Ovary (tissue), 9 donors: ENCODE data around the gene MRPL14. TPM values are rescaled to one million over a fixed set of nuclear protein-coding genes. Genes with fewer than 3 reads are reported as not detected.

Source experiments
- DNase-seq, 5 donors: peaks; one replicate each; pipeline ENCODE4 v3.0.0-alpha.2; 2019 to 2020
- H3K27ac ChIP-seq, 2 donors: fragments of 200-600 bp; one replicate each; pipeline versions ENCODE4 v1.5.1 to v1.8.0; 2019 to 2022
- H3K27me3 ChIP-seq: fragments of 200-600 bp; one replicate; pipeline ENCODE4 v1.8.0; 2022
- H3K36me3 ChIP-seq: fragments of 200-600 bp; sonication (generic); one replicate; pipeline ENCODE4 v1.5.1; 2019
- H3K4me1 ChIP-seq: one replicate; pipeline ENCODE4 v1.8.1; 2013; ENCODE audit warnings: mild to moderate bottlenecking, moderate library complexity; ENCODE audit not compliant: insufficient read depth
- H3K4me3 ChIP-seq: fragments of 200-600 bp; sonication (generic); one replicate; pipeline ENCODE4 v1.5.1; 2017
- H3K9me3 ChIP-seq, 2 donors: fragments of 200-600 bp in 1 of 2; sonication (generic) in 1 of 2; one replicate each; pipeline versions ENCODE4 v1.5.1 to v1.8.1; 2013 to 2019; ENCODE audit warnings: mild to moderate bottlenecking in 1 of 2, moderate library complexity in 1 of 2
- EP300 ChIP-seq: sonication (generic); formaldehyde crosslinking; IDR thresholded peaks from one replicate; pipeline ENCODE4 v1.6.1; 2017; ENCODE audit warnings: antibody characterized with exemption
- POLR2A ChIP-seq: fragments of 450-650 bp; IDR thresholded peaks from one replicate; pipeline ENCODE4 v1.6.1; 2017; ENCODE audit warnings: antibody characterized with exemption, mild to moderate bottlenecking, moderate library complexity
- WGBS, 3 donors: extraction: QIAGEN DNeasy Blood & Tissue Kit in 1 of 3; methylation state at CpG; one replicate each; pipeline versions ENCODE4 v1.1.5 to v1.1.7; 2013 to 2017; 5-methylcytosine and 5-hydroxymethylcytosine counted together
- intact Hi-C, 4 donors: fragments of 100-400 bp; cut with DNase I; formaldehyde crosslinking; loops; one replicate each; pipeline versions ENCODE4 v1.11.0 to v1.15.1; 2022 to 2023
- polyA plus RNA-seq, 2 donors: library from polyadenylated mRNA; stranded (reverse); fragments of 200-250 nt in 1 of 2; fragments of 350-450 nt in 1 of 2; fragmentation: Illumina TruSeq in 1 of 2; extraction: RNeasy Lipid Tissue Mini Kit (QIAGEN cat#74804) in 1 of 2; gene quantifications; one replicate each; pipeline ENCODE4 v1.2.3, GENCODE V29; 2013 to 2014
- total RNA-seq, 7 donors: library from RNA; depleted of rRNA in 2 of 7; stranded (reverse); fragments of >200 nt in 2 of 7; fragmentation: NEBNext Ultra II Directional in 3 of 7; extraction: Animal tissue kit (Norgen Biotek cat#: 25700) in 3 of 7; gene quantifications; one replicate each; pipeline versions ENCODE4 v1.1.0 to v1.2.4, GENCODE V29; 2016 to 2023
- TF ChIP-seq, protein P1 (sequence below), 3 donors: fragments of 450-650 bp in 2 of 3; fragments of 200-600 bp in 1 of 3; IDR thresholded peaks; one replicate each; pipeline versions ENCODE4 v1.5.1 to v1.8.0; 2016 to 2022; ENCODE audit warnings: antibody characterized with exemption in 3 of 3, mild to moderate bottlenecking in 1 of 3
- donor health status: DM: no; HTN: no; CAD: no; lungs with moderate emphysema.
- donor health status: DM: no; HTN: no; CAD: no.
- donor health status: Bipolar disorder and iron deficiency.
- donor health status: DM: yes; HTN: yes; CAD: no.
- donor health status: DM: no; HTN: no; CAD: no.
- donor health status: DM: yes; HTN: yes; CAD: no.

MRPL14 gene
- total and polyA plus RNA-seq, 9 donors: 20.8 to 35.9 (median 24.6) TPM

DNA sequence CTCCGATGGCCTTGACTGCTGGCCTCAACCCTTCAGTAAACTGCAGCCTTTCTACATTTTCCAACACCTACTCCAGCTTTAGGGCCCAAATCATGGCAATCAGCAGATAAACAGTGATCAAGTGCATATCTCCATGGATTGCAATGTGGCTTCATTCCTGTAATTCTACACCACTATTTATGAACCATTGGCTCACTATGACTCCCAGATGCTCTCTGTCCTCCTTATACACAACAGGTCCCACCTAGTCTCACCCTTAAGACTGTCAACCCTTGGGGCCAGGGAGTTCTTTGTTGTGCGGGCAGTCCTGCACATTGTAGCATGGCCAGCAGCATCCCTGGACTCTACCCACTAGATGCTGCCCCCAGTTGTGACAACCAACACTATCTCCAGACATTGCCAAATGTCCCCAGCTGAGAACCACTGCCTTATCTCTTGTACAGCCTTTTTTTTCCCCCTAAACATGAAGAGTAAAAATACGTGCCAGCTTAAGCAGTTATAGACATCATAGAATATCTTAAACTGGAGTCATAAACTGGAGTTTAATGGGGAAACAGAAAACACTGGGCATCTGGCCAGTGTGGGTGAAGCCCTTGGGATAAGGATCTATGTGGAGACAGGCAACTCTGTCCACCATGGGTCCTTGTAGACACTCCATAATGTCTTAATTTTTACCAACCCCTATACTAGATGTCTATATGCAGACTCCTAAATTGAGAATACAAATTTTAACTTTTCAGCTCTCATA lies 21.1 kb downstream of the MRPL14 start:
- Histone ChIP-seq H3K36me3 (no peaks in the 10 kb centered on the region), H3K27me3 (no peaks in the 10 kb centered on the region), H3K9me3 (no peaks in the 10 kb centered on the region), H3K4me3 (no peak overlapping the region), H3K4me1 (peaks cover 5% of the 10 kb centered on the region), H3K27ac (no peak overlapping the region)
- no peak for TF ChIP-seq POLR2A
- TF ChIP-seq EP300: no peak
- TF ChIP-seq, protein P1, sequence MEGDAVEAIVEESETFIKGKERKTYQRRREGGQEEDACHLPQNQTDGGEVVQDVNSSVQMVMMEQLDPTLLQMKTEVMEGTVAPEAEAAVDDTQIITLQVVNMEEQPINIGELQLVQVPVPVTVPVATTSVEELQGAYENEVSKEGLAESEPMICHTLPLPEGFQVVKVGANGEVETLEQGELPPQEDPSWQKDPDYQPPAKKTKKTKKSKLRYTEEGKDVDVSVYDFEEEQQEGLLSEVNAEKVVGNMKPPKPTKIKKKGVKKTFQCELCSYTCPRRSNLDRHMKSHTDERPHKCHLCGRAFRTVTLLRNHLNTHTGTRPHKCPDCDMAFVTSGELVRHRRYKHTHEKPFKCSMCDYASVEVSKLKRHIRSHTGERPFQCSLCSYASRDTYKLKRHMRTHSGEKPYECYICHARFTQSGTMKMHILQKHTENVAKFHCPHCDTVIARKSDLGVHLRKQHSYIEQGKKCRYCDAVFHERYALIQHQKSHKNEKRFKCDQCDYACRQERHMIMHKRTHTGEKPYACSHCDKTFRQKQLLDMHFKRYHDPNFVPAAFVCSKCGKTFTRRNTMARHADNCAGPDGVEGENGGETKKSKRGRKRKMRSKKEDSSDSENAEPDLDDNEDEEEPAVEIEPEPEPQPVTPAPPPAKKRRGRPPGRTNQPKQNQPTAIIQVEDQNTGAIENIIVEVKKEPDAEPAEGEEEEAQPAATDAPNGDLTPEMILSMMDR (IDR thresholded peaks at IDR 0.05): no peak
- intact Hi-C loops: loop anchor here in 1 of 4 donors (10.0 kb wide), 1 partner anchor 229 kb away; no protein-coding TSS in a partner anchor
- WGBS, 3 donors: 87 to 91% (median 90%) methylated on average over 3 of the region's 3 CpGs
- no peak for DNase-seq

DNA sequence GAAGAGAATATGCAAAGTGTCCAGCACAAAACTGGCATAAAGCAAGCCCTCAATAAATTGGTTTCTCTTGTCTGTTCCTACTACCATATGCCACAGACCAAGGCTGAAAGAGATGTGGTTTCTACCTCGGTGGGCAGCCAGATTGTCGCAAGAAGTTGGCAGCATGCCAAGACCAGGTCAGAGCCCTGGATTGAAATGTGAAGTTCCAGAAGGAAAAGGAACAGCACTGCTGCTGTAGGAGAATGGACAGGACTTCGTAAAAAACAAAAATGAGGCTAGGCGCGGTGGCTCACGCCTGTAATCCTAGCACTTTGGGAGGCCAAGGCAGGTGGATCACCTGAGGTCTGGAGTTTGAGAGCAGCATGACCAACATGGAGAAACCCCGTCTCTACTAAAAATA lies 22.1 kb downstream of the MRPL14 start:
- no peak overlapping the region for H3K4me3 ChIP-seq
- no peaks in the 10 kb centered on the region for H3K36me3 ChIP-seq
- no peaks in the 10 kb centered on the region for H3K9me3 ChIP-seq
- peak in 1 of 5 donors; percentile 32 for DNase-seq
- no peaks in the 10 kb centered on the region for H3K27me3 ChIP-seq
- H3K27ac ChIP-seq: no peak overlapping the region
- WGBS, 3 donors: 73 to 80% (median 77%) methylated on average over 7 of the region's 7 CpGs
- peaks cover 5% of the 10 kb centered on the region for H3K4me1 ChIP-seq
- no peak for TF ChIP-seq EP300
- intact Hi-C loops: loop anchor here in 1 of 4 donors (10.0 kb wide), 1 partner anchor 230 kb away; no protein-coding TSS in a partner anchor

DNA sequence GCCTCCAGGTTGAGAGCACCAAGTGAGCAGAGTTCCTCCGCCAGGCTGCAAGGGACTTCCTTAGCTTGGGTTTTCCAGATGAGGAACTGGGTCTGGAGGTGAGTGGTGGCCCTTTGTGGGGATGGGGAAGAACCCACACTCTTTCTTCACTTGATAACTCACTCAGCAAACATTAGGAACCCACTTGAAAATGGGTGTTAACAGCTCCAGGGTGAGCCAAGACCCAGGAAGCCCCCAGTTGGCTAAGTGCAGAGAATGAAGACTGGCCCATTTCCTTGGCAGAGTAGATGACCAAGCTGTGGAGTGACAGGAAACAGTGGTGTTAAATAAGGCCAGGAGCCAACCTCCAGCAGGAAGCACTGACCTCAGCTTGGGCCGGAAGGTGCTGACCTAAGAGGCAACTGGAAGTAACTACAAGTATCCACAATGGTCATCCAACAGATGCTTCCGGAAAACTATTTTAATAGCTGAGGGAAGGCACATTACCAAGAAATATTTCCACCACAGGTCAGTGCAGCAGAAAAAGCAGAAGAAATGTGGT lies 22.7 kb downstream of the MRPL14 start:
- intact Hi-C loops: loop anchor here in 2 of 4 donors (5.0 to 10.0 kb wide), 3 partner anchors 48 to 230 kb away; no protein-coding TSS in a partner anchor
- H3K27ac ChIP-seq: no peak overlapping the region
- no peaks in the 10 kb centered on the region for H3K36me3 ChIP-seq

DNA sequence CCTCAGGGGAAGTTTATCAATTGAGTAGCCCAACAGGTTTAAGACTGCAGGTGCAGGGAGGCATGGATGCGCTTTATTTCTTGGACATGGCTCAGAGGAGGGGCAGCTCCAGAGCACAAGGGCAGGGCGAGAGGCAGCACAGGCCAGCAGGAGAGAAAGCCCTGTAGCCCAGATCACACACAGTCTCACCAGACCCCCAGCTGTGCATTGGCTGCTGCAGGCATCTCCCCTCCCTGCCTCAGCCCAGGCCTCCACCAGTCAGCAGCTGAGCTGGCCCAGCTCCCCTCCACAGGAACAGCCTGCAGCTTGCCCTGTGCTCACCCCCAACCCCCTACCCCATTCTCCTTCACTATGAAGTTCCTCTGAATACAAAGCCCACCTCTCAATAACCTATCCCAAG lies 24.7 kb downstream of the MRPL14 start:
- Histone ChIP-seq H3K27me3 (no peaks in the 10 kb centered on the region), H3K27ac (no peak overlapping the region), H3K36me3 (no peaks in the 10 kb centered on the region), H3K4me1 (peaks cover 5% of the 10 kb centered on the region), H3K4me3 (no peak overlapping the region), H3K9me3 (no peaks in the 10 kb centered on the region)
- no peak for DNase-seq
- intact Hi-C loops: loop anchor here in 2 of 4 donors (5.0 to 10.0 kb wide), 3 partner anchors 50 to 232 kb away; no protein-coding TSS in a partner anchor
- 88 to 93% (median 89%) methylated on average over 2 of the region's 2 CpGs for WGBS, 3 donors
- TF ChIP-seq, protein P1 (IDR thresholded peaks at IDR 0.05): no peak
- TF ChIP-seq POLR2A (no peak), EP300 (no peak)

More for the DNA sequence above, 22.7 kb downstream of the MRPL14 start:
- TF ChIP-seq, protein P1 (IDR thresholded peaks at IDR 0.05): no peak
- TF ChIP-seq POLR2A (no peak), EP300 (no peak)
- H3K4me1 ChIP-seq: peaks cover 5% of the 10 kb centered on the region
- WGBS, 3 donors: 80 to 86% (median 83%) methylated on average over 3 of the region's 3 CpGs
- no peaks in the 10 kb centered on the region for H3K9me3 ChIP-seq
- H3K27me3 ChIP-seq: no peaks in the 10 kb centered on the region
- peak in 1 of 5 donors; percentile 31 for DNase-seq
- no peak overlapping the region for H3K4me3 ChIP-seq

DNA sequence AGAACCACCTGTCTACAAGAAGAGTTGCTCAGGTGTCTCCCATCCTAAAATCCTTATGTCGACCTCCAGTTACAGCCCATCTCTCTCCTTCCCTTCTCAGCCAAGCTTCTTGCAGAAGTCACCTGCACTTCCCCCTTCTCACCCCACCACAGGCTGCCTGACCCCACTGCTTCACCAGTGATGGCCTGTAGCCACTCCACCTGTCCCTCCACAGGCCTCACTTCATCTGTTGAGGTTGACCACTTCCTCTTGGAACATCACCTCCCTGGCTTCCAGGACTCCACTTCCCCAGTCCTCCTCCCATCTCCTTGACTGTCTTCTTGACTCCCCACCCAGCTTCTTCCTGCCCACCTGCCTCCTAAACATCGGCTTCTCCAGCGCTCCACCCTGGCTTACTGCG lies 25.4 kb downstream of the MRPL14 start:
- peaks cover 5% of the 10 kb centered on the region for H3K4me1 ChIP-seq
- no peaks in the 10 kb centered on the region for H3K36me3 ChIP-seq
- TF ChIP-seq, protein P1 (IDR thresholded peaks at IDR 0.05): no peak
- no peak for TF ChIP-seq POLR2A
- TF ChIP-seq EP300: no peak
- no peak overlapping the region for H3K4me3 ChIP-seq
- no peaks in the 10 kb centered on the region for H3K9me3 ChIP-seq
- no peak for DNase-seq
- intact Hi-C loops: loop anchor here in 2 of 4 donors (5.0 to 10.0 kb wide), 3 partner anchors 50 to 233 kb away; no protein-coding TSS in a partner anchor
- whole genome bisulfite sequencing, 3 donors: 88 to 93% (median 90%) methylated on average over 4 of the region's 4 CpGs
- H3K27ac ChIP-seq: no peak overlapping the region
- H3K27me3 ChIP-seq: no peaks in the 10 kb centered on the region
